Activated CD4-positive, alpha-beta memory T cell treated with anti-CD3 and anti-CD28 coated beads, Interleukin-2, amount 10 ng/mL, durations not matched to agents 7 days and 5 days (primary cell): Measurements from ENCODE around the gene DEAF1. TPM values are rescaled to one million over a fixed set of nuclear protein-coding genes. Genes with fewer than 3 reads are reported as not detected.
A peak's percentile ranks its signal among the peaks of the same experiment; 100 is the strongest.

Source experiments
- CTCF ChIA-PET: fragments of 350-600 bp; sonication (Branson Sonifier 250); formaldehyde crosslinking; loops from one replicate; lab custom pipeline; 2021; ENCODE audit warnings: antibody characterized with exemption, inconsistent platforms; lab: Charles Lee
- POLR2A ChIA-PET: fragments of 350-600 bp; sonication (Branson Sonifier 250); formaldehyde crosslinking; loops from one replicate; lab custom pipeline; 2021; ENCODE audit warnings: antibody characterized with exemption; lab: Charles Lee
- DNase-seq: peaks from one replicate; pipeline ENCODE4 v3.0.0-alpha.2; 2020
- H3K27ac Mint-ChIP-seq: one replicate; pipeline ENCODE4 v1.8.0; 2021; ENCODE audit warnings: mild to moderate bottlenecking, mixed read lengths
- H3K27me3 Mint-ChIP-seq: one replicate; pipeline ENCODE4 v1.8.0; 2021; ENCODE audit warnings: mixed read lengths
- H3K36me3 Mint-ChIP-seq: one replicate; pipeline ENCODE4 v1.8.0; 2021; ENCODE audit warnings: low read depth, mixed read lengths
- H3K4me1 Mint-ChIP-seq: one replicate; pipeline ENCODE4 v1.8.0; 2021; ENCODE audit warnings: mixed read lengths
- H3K4me3 Mint-ChIP-seq: one replicate; pipeline ENCODE4 v1.8.0; 2021; ENCODE audit warnings: mild to moderate bottlenecking, mixed read lengths
- H3K9me3 Mint-ChIP-seq: one replicate; pipeline ENCODE4 v1.8.0; 2021; ENCODE audit warnings: mixed read lengths
- total RNA-seq, 2 experiments: library from RNA; stranded (reverse); gene quantifications; one replicate each; pipeline ENCODE4 v1.2.3, GENCODE V29; 2021

DEAF1 gene
- total RNA-seq, 2 experiments from 2014 or later, result 33.0 to 34.2 TPM

DNA sequence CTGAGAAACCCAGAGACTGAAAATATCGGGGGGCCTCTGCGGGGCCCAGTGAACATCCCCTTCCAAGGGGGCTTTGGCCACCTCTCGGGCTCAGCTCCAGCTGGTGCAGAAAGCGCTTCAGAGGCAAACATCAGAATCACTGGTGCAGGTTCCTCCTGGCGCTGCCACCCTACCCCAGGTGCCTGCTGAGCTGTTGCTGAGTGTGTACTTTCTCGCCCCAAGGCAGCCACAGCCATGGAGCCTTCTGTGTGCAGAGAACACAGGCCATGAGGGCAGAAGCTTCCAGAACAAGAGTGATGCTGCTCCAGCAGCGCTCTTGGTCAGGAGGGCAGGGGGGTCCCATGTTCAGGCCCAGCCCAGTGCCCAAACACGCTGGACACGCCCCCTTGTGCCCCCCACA, 51.7 kb downstream of the DEAF1 start:
- Mint-ChIP-seq H3K4me3 (no peak overlapping the region), H3K27ac (no peak overlapping the region), H3K4me1 (no peaks in the 10 kb centered on the region), H3K27me3 (peaks cover 13% of the 10 kb centered on the region), H3K36me3 (peaks cover 4% of the 10 kb centered on the region), H3K9me3 (no peaks in the 10 kb centered on the region)
- ChIA-PET CTCF (no interaction called here), POLR2A (no interaction called here)
- no peak for DNase-seq

DNA sequence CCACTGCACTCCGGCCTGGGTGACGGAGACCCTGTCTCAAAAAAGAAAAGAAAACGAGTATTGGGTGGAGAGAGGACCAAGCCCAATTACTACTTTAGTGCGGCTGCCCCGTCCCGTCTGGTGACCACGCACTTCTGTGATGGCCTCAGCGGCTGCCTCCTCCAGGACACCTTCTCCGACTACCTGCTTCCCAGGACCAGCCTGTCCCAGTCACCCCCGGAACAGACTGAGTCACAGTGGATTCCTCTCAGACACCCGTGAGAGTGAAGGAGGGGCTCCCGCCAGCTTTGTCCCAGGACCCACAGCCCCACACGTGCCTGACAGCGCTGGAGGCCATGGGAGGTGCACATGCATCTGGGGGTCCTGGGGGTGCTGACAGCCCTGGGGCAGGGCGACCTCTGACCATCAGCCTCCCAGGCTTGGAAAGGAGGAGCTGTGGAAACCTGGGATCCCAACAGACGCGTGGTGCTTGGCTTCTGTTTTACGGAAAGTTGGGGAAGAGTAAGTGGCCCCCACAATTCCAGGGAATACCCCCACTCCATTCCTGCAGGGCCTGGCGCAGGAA, 53.1 kb downstream of the DEAF1 start:
- ChIA-PET CTCF (interaction anchor here (0.6 kb wide), 1 partner anchor 100 kb away, joined by 3 read pairs; no protein-coding TSS in a partner anchor), POLR2A (interaction anchor here (1.1 to 1.4 kb wide), 2 partner anchors 12 to 83 kb away, joined by 3 read pairs; no protein-coding TSS in a partner anchor)
- Mint-ChIP-seq H3K27ac (no peak overlapping the region), H3K4me1 (peaks cover 2% of the 10 kb centered on the region), H3K4me3 (no peak overlapping the region), H3K36me3 (peaks cover 2% of the 10 kb centered on the region), H3K9me3 (no peaks in the 10 kb centered on the region), H3K27me3 (peaks cover 20% of the 10 kb centered on the region)
- no peak for DNase-seq

DNA sequence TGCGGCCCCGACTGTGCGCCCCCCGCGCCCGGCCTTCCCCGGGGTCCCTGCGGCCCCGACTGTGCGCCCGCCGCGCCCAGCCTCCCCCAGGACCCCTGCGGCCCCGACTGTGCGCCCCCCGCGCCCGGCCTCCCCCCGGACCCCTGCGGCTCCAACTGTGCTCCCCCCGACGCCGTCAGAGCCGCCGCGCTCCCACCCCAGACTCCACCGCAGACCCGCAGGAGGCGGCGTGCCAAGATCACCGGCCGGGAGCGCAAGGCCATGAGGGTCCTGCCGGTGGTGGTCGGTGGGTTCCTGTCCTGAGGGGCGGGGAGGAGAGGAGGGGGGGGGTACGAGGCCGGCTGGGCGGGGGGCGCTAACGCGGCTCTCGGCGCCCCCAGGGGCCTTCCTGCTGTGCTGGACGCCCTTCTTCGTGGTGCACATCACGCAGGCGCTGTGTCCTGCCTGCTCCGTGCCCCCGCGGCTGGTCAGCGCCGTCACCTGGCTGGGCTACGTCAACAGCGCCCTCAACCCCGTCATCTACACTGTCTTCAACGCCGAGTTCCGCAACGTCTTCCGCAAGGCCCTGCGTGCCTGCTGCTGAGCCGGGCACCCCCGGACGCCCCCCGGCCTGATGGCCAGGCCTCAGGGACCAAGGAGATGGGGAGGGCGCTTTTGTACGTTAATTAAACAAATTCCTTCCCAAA, 54.9 kb downstream of the DEAF1 start:
- H3K4me1 Mint-ChIP-seq, result peaks cover 2% of the 10 kb centered on the region
- peaks cover 29% of the 10 kb centered on the region for H3K27me3 Mint-ChIP-seq
- H3K27ac Mint-ChIP-seq, result no peak overlapping the region
- DNase-seq, result no peak
- no peaks in the 10 kb centered on the region for H3K9me3 Mint-ChIP-seq
- peaks cover 2% of the 10 kb centered on the region for H3K36me3 Mint-ChIP-seq
- ChIA-PET POLR2A (no interaction called here), CTCF (no interaction called here)
- no peak overlapping the region for H3K4me3 Mint-ChIP-seq

DNA sequence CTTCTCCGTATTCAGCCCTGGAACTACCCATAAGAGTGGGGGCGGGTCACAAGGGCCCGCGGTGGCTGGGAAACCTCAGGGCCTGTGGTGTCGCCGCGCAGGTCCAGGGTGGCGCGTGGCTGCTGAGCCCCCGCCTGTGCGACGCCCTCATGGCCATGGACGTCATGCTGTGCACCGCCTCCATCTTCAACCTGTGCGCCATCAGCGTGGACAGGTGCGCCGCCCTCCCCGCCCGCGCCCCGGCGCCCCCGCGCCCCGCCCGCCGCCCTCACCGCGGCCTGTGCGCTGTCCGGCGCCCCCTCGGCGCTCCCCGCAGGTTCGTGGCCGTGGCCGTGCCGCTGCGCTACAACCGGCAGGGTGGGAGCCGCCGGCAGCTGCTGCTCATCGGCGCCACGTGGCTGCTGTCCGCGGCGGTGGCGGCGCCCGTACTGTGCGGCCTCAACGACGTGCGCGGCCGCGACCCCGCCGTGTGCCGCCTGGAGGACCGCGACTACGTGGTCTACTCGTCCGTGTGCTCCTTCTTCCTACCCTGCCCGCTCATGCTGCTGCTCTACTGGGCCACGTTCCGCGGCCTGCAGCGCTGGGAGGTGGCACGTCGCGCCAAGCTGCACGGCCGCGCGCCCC, 55.6 kb downstream of the DEAF1 start:
- no peak overlapping the region for H3K4me3 Mint-ChIP-seq
- CTCF ChIA-PET, result no interaction called here
- H3K9me3 Mint-ChIP-seq, result no peaks in the 10 kb centered on the region
- H3K27ac Mint-ChIP-seq, result no peak overlapping the region
- DNase-seq, result no peak
- peaks cover 29% of the 10 kb centered on the region for H3K27me3 Mint-ChIP-seq
- peaks cover 2% of the 10 kb centered on the region for H3K4me1 Mint-ChIP-seq
- POLR2A ChIA-PET, result no interaction called here
- peaks cover 2% of the 10 kb centered on the region for H3K36me3 Mint-ChIP-seq

DNA sequence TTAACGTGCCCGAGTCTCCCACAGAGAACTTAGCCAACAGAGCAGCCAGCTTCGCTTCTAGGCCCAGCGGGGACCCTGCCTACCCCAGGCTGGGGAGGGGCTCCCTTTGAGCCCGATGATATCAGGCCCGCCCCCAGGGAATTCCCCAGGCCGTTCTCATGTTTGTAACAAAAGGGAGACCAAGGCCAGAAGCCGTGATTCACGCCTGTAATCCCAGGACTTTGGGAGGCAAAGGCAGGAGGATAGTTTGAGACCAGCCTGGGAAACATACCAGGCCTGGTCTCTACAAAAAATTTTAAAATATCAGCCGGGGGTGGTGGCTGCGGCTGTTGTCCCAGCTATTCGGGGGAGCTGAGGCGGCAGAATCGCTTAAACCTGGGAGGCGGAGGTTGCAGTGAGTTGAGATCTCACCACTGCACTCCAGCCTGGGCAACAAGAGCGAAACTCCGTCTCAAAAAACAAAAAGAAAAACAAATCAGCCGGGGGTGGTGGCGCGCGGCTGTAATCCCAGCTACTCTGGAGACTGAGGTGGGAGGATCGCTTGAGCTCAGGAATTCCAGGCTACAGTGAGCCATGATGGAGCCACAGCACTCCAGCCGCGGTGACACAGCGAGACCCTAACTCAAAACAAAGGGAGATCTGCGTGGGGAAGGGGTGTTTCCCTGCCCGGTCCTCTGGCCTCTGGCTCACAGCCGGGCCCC, 56.2 kb downstream of the DEAF1 start:
- ChIA-PET POLR2A (no interaction called here), CTCF (no interaction called here)
- H3K4me1 Mint-ChIP-seq, result peaks cover 2% of the 10 kb centered on the region
- no peak overlapping the region for H3K4me3 Mint-ChIP-seq
- H3K27me3 Mint-ChIP-seq, result peaks cover 29% of the 10 kb centered on the region
- no peak overlapping the region for H3K27ac Mint-ChIP-seq
- no peak for DNase-seq
- H3K36me3 Mint-ChIP-seq, result peaks cover 2% of the 10 kb centered on the region
- H3K9me3 Mint-ChIP-seq, result no peaks in the 10 kb centered on the region

DNA sequence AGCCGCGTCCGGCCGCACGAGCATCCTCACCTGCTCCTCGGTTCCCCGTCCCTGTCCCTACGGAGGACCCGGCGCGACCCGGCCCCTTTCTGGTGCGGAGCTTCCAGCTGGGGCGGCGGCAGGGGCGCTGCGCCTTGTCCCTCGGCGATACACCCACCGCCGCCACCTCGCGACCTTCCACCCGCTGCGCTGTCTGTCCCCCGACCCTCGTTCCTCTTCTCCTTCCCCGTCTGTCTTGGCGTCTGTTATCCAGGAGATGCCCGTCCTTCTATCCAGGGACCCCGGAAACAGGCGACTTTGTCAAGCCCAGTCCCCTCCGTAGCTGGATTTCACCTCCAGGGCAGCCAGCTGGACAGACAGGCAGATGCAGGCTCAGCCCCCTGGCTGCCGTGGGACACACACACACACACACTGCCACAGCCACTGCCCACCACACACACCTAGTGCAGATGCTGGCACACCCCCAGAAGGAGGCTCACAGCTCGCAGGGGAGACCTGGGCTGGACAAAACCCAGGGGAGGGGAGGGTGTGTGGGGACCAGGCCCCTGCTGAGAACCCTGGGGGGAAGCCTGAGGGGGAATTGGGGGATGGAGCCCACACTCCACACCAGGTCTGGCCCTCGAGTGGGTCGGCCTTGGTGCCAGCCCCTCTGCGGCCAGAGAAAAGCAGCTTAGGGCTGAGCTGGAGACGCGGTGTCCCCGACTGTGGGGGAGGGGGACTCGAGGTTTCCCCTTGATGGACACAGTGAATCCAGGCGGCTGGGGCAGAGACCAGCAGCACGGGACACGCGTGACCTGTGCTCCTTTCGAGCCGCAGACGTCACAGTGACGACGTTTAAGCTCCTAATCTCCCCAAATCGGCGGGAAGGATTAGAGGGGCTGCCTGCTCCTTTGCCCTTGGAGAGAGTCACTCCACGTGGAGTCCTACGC, 57.2 kb downstream of the DEAF1 start:
- ChIA-PET POLR2A (interaction anchor here (0.9 kb wide), 1 partner anchor 14 kb away, joined by 4 read pairs; no protein-coding TSS in a partner anchor), CTCF (no interaction called here)
- H3K4me3 Mint-ChIP-seq, result no peak overlapping the region
- H3K36me3 Mint-ChIP-seq, result peaks cover 2% of the 10 kb centered on the region
- H3K27ac Mint-ChIP-seq, result peak overlapping the region; percentile 31
- H3K4me1 Mint-ChIP-seq, result peaks cover 2% of the 10 kb centered on the region
- H3K27me3 Mint-ChIP-seq, result peaks cover 29% of the 10 kb centered on the region
- no peak for DNase-seq
- no peaks in the 10 kb centered on the region for H3K9me3 Mint-ChIP-seq

DNA sequence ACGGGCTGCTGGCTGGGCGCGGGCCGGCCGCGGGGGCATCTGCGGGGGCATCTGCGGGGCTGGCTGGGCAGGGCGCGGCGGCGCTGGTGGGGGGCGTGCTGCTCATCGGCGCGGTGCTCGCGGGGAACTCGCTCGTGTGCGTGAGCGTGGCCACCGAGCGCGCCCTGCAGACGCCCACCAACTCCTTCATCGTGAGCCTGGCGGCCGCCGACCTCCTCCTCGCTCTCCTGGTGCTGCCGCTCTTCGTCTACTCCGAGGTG, 57.8 kb downstream of the DEAF1 start:
- Mint-ChIP-seq H3K27ac (no peak overlapping the region), H3K27me3 (peaks cover 29% of the 10 kb centered on the region), H3K4me1 (peaks cover 2% of the 10 kb centered on the region), H3K4me3 (no peak overlapping the region), H3K9me3 (no peaks in the 10 kb centered on the region), H3K36me3 (peaks cover 2% of the 10 kb centered on the region)
- ChIA-PET POLR2A (interaction anchor here (0.9 kb wide), 1 partner anchor 13 kb away, joined by 4 read pairs; no protein-coding TSS in a partner anchor), CTCF (no interaction called here)
- no peak for DNase-seq

DNA sequence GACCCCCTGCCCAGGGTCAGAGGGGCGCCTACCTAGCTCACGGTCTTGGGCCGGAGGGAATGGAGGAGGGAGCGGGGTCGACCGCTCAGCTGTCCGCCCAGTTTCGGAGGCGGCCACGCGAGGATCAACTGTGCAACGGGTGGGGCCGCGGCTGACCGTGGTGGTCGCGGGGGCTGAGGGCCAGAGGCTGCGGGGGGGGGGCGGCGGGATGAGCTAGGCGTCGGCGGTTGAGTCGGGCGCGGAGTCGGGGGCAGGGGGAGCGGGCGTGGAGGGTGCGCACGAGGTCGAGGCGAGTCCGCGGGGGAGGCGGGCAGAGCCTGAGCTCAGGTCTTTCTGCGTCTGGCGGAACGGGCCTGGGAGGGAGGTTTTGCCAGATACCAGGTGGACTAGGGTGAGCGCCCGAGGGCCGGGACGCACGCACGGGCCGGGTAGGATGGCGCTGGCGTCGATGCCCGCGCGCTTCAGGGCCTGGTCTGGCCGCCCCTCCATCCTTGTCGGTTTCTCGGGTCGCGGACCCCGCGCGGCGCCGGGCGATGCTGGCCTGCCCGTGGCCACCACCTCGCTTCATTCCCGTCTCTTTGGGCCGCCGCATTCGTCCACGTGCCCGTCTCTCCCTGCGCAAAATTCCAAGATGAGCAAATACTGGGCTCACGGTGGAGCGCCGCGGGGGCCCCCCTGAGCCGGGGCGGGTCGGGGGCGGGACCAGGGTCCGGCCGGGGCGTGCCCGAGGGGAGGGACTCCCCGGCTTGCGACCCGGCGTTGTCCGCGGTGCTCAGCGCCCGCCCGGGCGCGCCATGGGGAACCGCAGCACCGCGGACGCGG, 58.3 kb downstream of the DEAF1 start, which contains the start of gene DRD4:
Gene DRD4, plus strand, starts transcription at position 759 of the 822 bp plus-strand sequence. Its CDS starts 36 bp downstream, at position 795.
- Mint-ChIP-seq H3K27ac (peak within 1 kb of the TSS; percentile 31), H3K27me3 (peaks cover 29% of the 10 kb centered on the region), H3K4me3 (no peak within 1 kb of the TSS), H3K4me1 (peaks cover 2% of the 10 kb centered on the region), H3K36me3 (peaks cover under 1% of the 10 kb centered on the region), H3K9me3 (no peaks in the 10 kb centered on the region)
- POLR2A ChIA-PET, result no interaction called here
- no peak for DNase-seq
- CTCF ChIA-PET, result no interaction called here

DNA sequence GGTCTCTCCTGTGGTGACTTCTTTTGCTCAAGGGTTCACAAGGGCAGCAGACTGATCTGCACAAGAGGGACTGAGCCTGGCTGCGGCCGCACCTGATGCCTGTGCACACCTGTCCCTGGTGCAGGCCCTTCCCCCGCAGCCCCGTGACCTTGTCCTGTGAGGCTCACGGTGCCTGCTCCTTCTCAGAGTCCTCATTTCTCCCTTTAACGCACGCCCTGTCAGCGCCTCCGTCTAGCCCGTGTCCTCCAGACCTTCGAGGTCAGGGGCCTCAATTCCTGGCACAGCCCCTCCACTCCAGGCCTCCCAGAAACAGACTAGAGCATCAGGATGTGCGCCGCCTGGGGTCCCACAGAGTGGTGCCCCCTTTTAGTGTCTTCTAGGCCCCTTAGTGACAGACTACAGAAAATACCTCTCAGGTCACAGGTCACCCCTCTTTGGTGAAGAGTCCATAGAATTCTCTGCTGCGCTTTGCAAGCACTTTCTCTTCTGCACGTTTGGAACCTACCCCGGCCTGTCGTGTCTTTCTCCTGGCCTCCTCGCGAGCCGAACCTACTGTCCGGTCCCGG, 59.0 kb downstream of the DEAF1 start:
- POLR2A ChIA-PET, result no interaction called here
- Mint-ChIP-seq H3K4me3 (no peak overlapping the region), H3K27me3 (peaks cover 27% of the 10 kb centered on the region), H3K4me1 (peaks cover 2% of the 10 kb centered on the region), H3K27ac (no peak overlapping the region), H3K36me3 (no peaks in the 10 kb centered on the region), H3K9me3 (no peaks in the 10 kb centered on the region)
- CTCF ChIA-PET, result no interaction called here
- no peak for DNase-seq

DNA sequence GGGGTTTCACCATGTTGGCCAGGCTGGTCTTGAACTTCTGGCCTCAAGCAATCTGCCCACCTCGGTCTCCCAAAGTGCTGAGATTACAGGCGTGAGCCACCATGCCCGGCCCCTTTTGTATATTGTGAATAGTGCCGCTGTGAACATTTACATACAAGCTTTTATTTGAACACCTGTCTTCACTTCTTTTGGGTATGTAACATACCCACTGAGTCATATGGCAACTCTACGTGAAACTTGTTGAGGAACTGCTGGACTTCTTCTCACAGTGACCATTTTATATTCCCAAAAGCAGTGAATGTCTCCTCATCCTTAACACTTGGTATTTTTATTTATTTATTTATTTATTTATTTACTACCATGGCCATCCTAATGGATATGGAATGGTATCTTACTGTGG, 64.2 kb downstream of the DEAF1 start:
- Mint-ChIP-seq H3K27me3 (peaks cover 24% of the 10 kb centered on the region), H3K36me3 (no peaks in the 10 kb centered on the region), H3K27ac (no peak overlapping the region), H3K4me3 (no peak overlapping the region), H3K9me3 (no peaks in the 10 kb centered on the region), H3K4me1 (peaks cover 19% of the 10 kb centered on the region)
- DNase-seq, result no peak
- CTCF ChIA-PET, result no interaction called here
- POLR2A ChIA-PET, result no interaction called here

DNA sequence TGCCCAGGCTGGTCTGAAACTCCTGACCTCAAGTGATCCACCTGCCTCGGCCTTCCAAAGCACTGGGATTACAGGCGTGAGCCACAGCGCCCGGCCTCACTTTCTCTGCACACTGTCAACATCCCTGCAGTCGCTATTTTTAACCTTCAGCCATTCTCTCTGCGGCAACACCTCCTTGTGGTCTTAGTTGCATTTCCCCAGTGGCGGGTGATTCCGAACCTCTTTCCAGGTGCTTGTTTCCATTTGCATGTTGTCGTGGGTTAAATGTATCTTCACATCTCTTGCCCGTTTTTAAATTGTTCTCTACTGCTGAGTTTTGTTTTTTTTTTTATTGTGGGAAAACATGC, 65.8 kb downstream of the DEAF1 start:
- DNase-seq, result no peak

More for the DNA sequence above, 65.8 kb downstream of the DEAF1 start:
- ChIA-PET POLR2A (interaction anchor here (1.2 kb wide), 1 partner anchor 12 kb away, joined by 3 read pairs; no protein-coding TSS in a partner anchor), CTCF (no interaction called here)
- Mint-ChIP-seq H3K9me3 (no peaks in the 10 kb centered on the region), H3K36me3 (no peaks in the 10 kb centered on the region), H3K4me1 (peaks cover 19% of the 10 kb centered on the region), H3K27me3 (peaks cover 22% of the 10 kb centered on the region), H3K4me3 (peak overlapping the region; percentile 3), H3K27ac (peak overlapping the region; percentile 16)
